Activated T-helper 1 cell treated with anti-CD3 and anti-CD28 coated beads, Interleukin-12 subunit alpha, Interleukin-12 subunit beta, Interleukin-2, Interleukin-4 antibody, amounts not matched to agents 30 ng/mL and 10 ng/mL and 1 ng/mL, durations not matched to agents 14 hours and 24 hours and 36 hours (primary cell): Measurements from ENCODE around the gene AUTS2. TPM values are rescaled to one million over a fixed set of nuclear protein-coding genes. Genes with fewer than 3 reads are reported as not detected.

Experiments
- DNase-seq: peaks from one replicate; pipeline ENCODE4 v3.0.0; 2021; ENCODE audit warnings: low spot score
- H3K27ac Mint-ChIP-seq: one replicate; pipeline ENCODE4 v1.8.0; 2021; ENCODE audit warnings: mild to moderate bottlenecking, mixed read lengths
- H3K27me3 Mint-ChIP-seq: one replicate; pipeline ENCODE4 v1.8.0; 2022; ENCODE audit warnings: mild to moderate bottlenecking, moderate library complexity, mixed read lengths; ENCODE audit not compliant: insufficient read depth
- H3K36me3 Mint-ChIP-seq: one replicate; pipeline ENCODE4 v1.8.0; 2021; ENCODE audit warnings: low read depth, mixed read lengths
- H3K4me1 Mint-ChIP-seq: one replicate; pipeline ENCODE4 v1.8.0; 2021; ENCODE audit warnings: low read depth, mixed read lengths
- H3K4me3 Mint-ChIP-seq: one replicate; pipeline ENCODE4 v1.8.0; 2021; ENCODE audit warnings: mild to moderate bottlenecking, moderate library complexity, mixed read lengths
- H3K9me3 Mint-ChIP-seq: one replicate; pipeline ENCODE4 v1.8.0; 2021; ENCODE audit warnings: mixed read lengths
- intact Hi-C: fragments of 100-400 bp; cut with micrococcal nuclease; formaldehyde crosslinking; loops from one replicate; pipeline ENCODE4 v1.15.1; 2024
- total RNA-seq: library from RNA; stranded (reverse); gene quantifications from 2 replicates; pipeline ENCODE4 v1.2.3, GENCODE V29; 2022

The AUTS2 gene
- total RNA-seq, 1 donor from 2014 or later: 2.7 TPM

- H3K4me1 Mint-ChIP-seq: no peaks in the 10 kb centered on the region
- no peak overlapping the region for H3K27ac Mint-ChIP-seq
- no peaks in the 10 kb centered on the region for H3K36me3 Mint-ChIP-seq
- intact Hi-C loops: no loop called here
- no peaks in the 10 kb centered on the region for H3K9me3 Mint-ChIP-seq
- H3K27me3 Mint-ChIP-seq: peaks cover 3% of the 10 kb centered on the region
- no peak overlapping the region for H3K4me3 Mint-ChIP-seq
- DNase-seq: no peak
Measured at GRCh38 chr7:70667406-70667805, 1069.1 kb downstream of the AUTS2 start.

- Mint-ChIP-seq H3K27me3 (peaks cover 3% of the 10 kb centered on the region), H3K36me3 (no peaks in the 10 kb centered on the region), H3K27ac (no peak overlapping the region), H3K9me3 (no peaks in the 10 kb centered on the region), H3K4me3 (no peak overlapping the region), H3K4me1 (no peaks in the 10 kb centered on the region)
- DNase-seq: no peak
- intact Hi-C loops: no loop called here
Measured at GRCh38 chr7:70668606-70669358, 1070.5 kb downstream of the AUTS2 start.

GRCh38 chr7:70669854-70670253, 1071.6 kb downstream of the AUTS2 start:
- no peak overlapping the region for H3K27ac Mint-ChIP-seq
- H3K4me3 Mint-ChIP-seq: no peak overlapping the region
- DNase-seq: no peak
- intact Hi-C loops: no loop called here
- no peaks in the 10 kb centered on the region for H3K9me3 Mint-ChIP-seq
- H3K36me3 Mint-ChIP-seq: no peaks in the 10 kb centered on the region
- H3K27me3 Mint-ChIP-seq: peaks cover 3% of the 10 kb centered on the region
- H3K4me1 Mint-ChIP-seq: no peaks in the 10 kb centered on the region

- no peak for DNase-seq
Measured at GRCh38 chr7:70670288-70670687, 1072.0 kb downstream of the AUTS2 start.

GRCh38 chr7:70673778-70674570, 1075.7 kb downstream of the AUTS2 start:
- H3K4me3 Mint-ChIP-seq: no peak overlapping the region
- intact Hi-C loops: no loop called here
- H3K27ac Mint-ChIP-seq: no peak overlapping the region
- H3K27me3 Mint-ChIP-seq: peaks cover 12% of the 10 kb centered on the region
- DNase-seq: no peak
- no peaks in the 10 kb centered on the region for H3K9me3 Mint-ChIP-seq
- H3K4me1 Mint-ChIP-seq: peaks cover 10% of the 10 kb centered on the region
- H3K36me3 Mint-ChIP-seq: no peaks in the 10 kb centered on the region

More at GRCh38 chr7:70670288-70670687, 1072.0 kb downstream of the AUTS2 start:
- Mint-ChIP-seq H3K36me3 (no peaks in the 10 kb centered on the region), H3K9me3 (no peaks in the 10 kb centered on the region), H3K4me1 (no peaks in the 10 kb centered on the region), H3K27ac (no peak overlapping the region), H3K27me3 (peaks cover 3% of the 10 kb centered on the region), H3K4me3 (no peak overlapping the region)
- intact Hi-C loops: no loop called here

GRCh38 chr7:70674571-70675010, 1076.3 kb downstream of the AUTS2 start:
- intact Hi-C loops: no loop called here

GRCh38 chr7:70676243-70676642, 1078.0 kb downstream of the AUTS2 start:
- Mint-ChIP-seq H3K27me3 (peaks cover 16% of the 10 kb centered on the region), H3K4me1 (peaks cover 21% of the 10 kb centered on the region), H3K4me3 (no peak overlapping the region), H3K9me3 (no peaks in the 10 kb centered on the region), H3K27ac (no peak overlapping the region), H3K36me3 (no peaks in the 10 kb centered on the region)
- intact Hi-C loops: no loop called here
- DNase-seq: no peak

More at GRCh38 chr7:70674571-70675010, 1076.3 kb downstream of the AUTS2 start:
- no peak for DNase-seq
- Mint-ChIP-seq H3K9me3 (no peaks in the 10 kb centered on the region), H3K27ac (no peak overlapping the region), H3K4me3 (no peak overlapping the region), H3K4me1 (peaks cover 16% of the 10 kb centered on the region), H3K36me3 (no peaks in the 10 kb centered on the region), H3K27me3 (peaks cover 12% of the 10 kb centered on the region)

- peaks cover 33% of the 10 kb centered on the region for H3K4me1 Mint-ChIP-seq
- intact Hi-C loops: loop anchor here (1.0 to 2.0 kb wide), 2 partner anchors 18 to 30 kb away; no protein-coding TSS in a partner anchor
- no peak overlapping the region for H3K27ac Mint-ChIP-seq
- no peaks in the 10 kb centered on the region for H3K36me3 Mint-ChIP-seq
- H3K27me3 Mint-ChIP-seq: peaks cover 13% of the 10 kb centered on the region
- DNase-seq: no peak
- H3K9me3 Mint-ChIP-seq: no peaks in the 10 kb centered on the region
- H3K4me3 Mint-ChIP-seq: no peak overlapping the region
Measured at GRCh38 chr7:70678621-70679251, 1080.5 kb downstream of the AUTS2 start.

- no peak overlapping the region for H3K4me3 Mint-ChIP-seq
- peaks cover 13% of the 10 kb centered on the region for H3K27me3 Mint-ChIP-seq
- no peak for DNase-seq
- intact Hi-C loops: loop anchor here (2.0 kb wide), 1 partner anchor 19 kb away; no protein-coding TSS in a partner anchor
- no peak overlapping the region for H3K27ac Mint-ChIP-seq
- no peaks in the 10 kb centered on the region for H3K9me3 Mint-ChIP-seq
- H3K4me1 Mint-ChIP-seq: peaks cover 33% of the 10 kb centered on the region
- H3K36me3 Mint-ChIP-seq: no peaks in the 10 kb centered on the region
Measured at GRCh38 chr7:70679661-70680060, 1081.4 kb downstream of the AUTS2 start.

GRCh38 chr7:70680306-70680705, 1082.0 kb downstream of the AUTS2 start:
- intact Hi-C loops: no loop called here
- no peaks in the 10 kb centered on the region for H3K36me3 Mint-ChIP-seq
- no peak for DNase-seq
- H3K27me3 Mint-ChIP-seq: peaks cover 13% of the 10 kb centered on the region
- H3K4me1 Mint-ChIP-seq: peaks cover 33% of the 10 kb centered on the region
- H3K4me3 Mint-ChIP-seq: no peak overlapping the region
- no peaks in the 10 kb centered on the region for H3K9me3 Mint-ChIP-seq
- no peak overlapping the region for H3K27ac Mint-ChIP-seq

GRCh38 chr7:70680743-70681468, 1082.6 kb downstream of the AUTS2 start:
- DNase-seq: no peak
- no peaks in the 10 kb centered on the region for H3K9me3 Mint-ChIP-seq
- peaks cover 13% of the 10 kb centered on the region for H3K27me3 Mint-ChIP-seq
- intact Hi-C loops: no loop called here
- H3K4me1 Mint-ChIP-seq: peaks cover 33% of the 10 kb centered on the region
- no peaks in the 10 kb centered on the region for H3K36me3 Mint-ChIP-seq
- no peak overlapping the region for H3K4me3 Mint-ChIP-seq
- H3K27ac Mint-ChIP-seq: no peak overlapping the region
